SH-SY5Y (cell line): Measurements from ENCODE around the gene C2CD4C.

Experiments used
- GATA2 ChIP-seq: IDR thresholded peaks from 2 replicates; pipeline ENCODE4 v1.6.1; 2011; ENCODE audit warnings: mild to moderate bottlenecking, low read depth, low read length
- GATA3 ChIP-seq: IDR thresholded peaks from 2 replicates; pipeline ENCODE4 v1.6.1; 2011; ENCODE audit warnings: low read depth, mild to moderate bottlenecking, low read length, moderate library complexity

- TF ChIP-seq GATA2, result no peak
- TF ChIP-seq GATA3, result no peak
These were observed 39.7 kb downstream of the C2CD4C start for GRCh38 chr19:369256-369655.
